Neural progenitor cell (in vitro differentiated cells): ENCODE measurements around the gene TSGA10IP. TPM values are rescaled to one million over a fixed set of nuclear protein-coding genes. Genes with fewer than 3 reads are reported as not detected.

Experiments
- DNase-seq: peaks from one replicate; pipeline ENCODE4 v3.0.0-alpha.2; 2016; ENCODE audit warnings: low spot score
- H2AFZ ChIP-seq: fragments of 200-600 bp; sonication (generic); replicated peaks from 2 replicates; pipeline ENCODE4 v1.6.1; 2016; ENCODE audit warnings: antibody characterized with exemption
- H3F3A ChIP-seq: fragments of 200-600 bp; sonication (generic); 2 replicates; pipeline ENCODE4 v1.6.1; 2016; ENCODE audit warnings: antibody characterized with exemption, low read depth
- H3K27ac ChIP-seq: fragments of 200-600 bp; sonication (generic); 2 replicates; pipeline ENCODE4 v1.5.1; 2016; ENCODE audit warnings: mild to moderate bottlenecking
- H3K27me3 ChIP-seq: fragments of 200-600 bp; sonication (generic); 2 replicates; pipeline ENCODE4 v1.6.1; 2016; ENCODE audit warnings: mild to moderate bottlenecking, moderate library complexity
- H3K36me3 ChIP-seq: fragments of 200-600 bp; sonication (generic); 2 replicates; pipeline ENCODE4 v1.5.1; 2016
- H3K4me1 ChIP-seq: fragments of 200-600 bp; sonication (generic); 2 replicates; pipeline ENCODE4 v1.6.1; 2016; ENCODE audit warnings: mixed run types
- H3K4me2 ChIP-seq: fragments of 200-600 bp; sonication (generic); 2 replicates; pipeline ENCODE4 v1.6.1; 2016
- H3K4me3 ChIP-seq: fragments of 200-600 bp; sonication (generic); 2 replicates; pipeline ENCODE4 v1.5.1; 2016
- H3K79me2 ChIP-seq: fragments of 200-600 bp; sonication (generic); 2 replicates; pipeline ENCODE4 v1.6.1; 2016; ENCODE audit warnings: low read depth
- H3K9ac ChIP-seq: fragments of 200-600 bp; sonication (generic); 2 replicates; pipeline ENCODE4 v1.6.1; 2016
- H3K9me3 ChIP-seq: fragments of 200-600 bp; sonication (generic); 2 replicates; pipeline ENCODE4 v1.5.1; 2016; ENCODE audit warnings: low read depth
- H4K20me1 ChIP-seq: fragments of 200-600 bp; sonication (generic); 2 replicates; pipeline ENCODE4 v1.6.1; 2016; ENCODE audit warnings: low read depth
- H3K27ac Mint-ChIP-seq: 3 replicates; pipeline ENCODE4 v1.8.0; 2021; ENCODE audit warnings: mixed read lengths
- H3K27me3 Mint-ChIP-seq: 2 replicates; pipeline ENCODE4 v1.8.0; 2022; ENCODE audit warnings: low read depth, mild to moderate bottlenecking, inconsistent platforms, moderate library complexity, mixed read lengths; ENCODE audit not compliant: insufficient read depth
- H3K36me3 Mint-ChIP-seq: 3 replicates; pipeline ENCODE4 v1.8.0; 2021; ENCODE audit warnings: mixed read lengths
- H3K4me1 Mint-ChIP-seq: 3 replicates; pipeline ENCODE4 v1.8.0; 2021; ENCODE audit warnings: mixed read lengths
- H3K4me3 Mint-ChIP-seq: 3 replicates; pipeline ENCODE4 v1.8.0; 2021; ENCODE audit warnings: mild to moderate bottlenecking, moderate library complexity, mixed read lengths
- H3K9me3 Mint-ChIP-seq: 3 replicates; pipeline ENCODE4 v1.8.0; 2020; ENCODE audit warnings: mixed read lengths
- CTCF ChIP-seq: fragments of 200-600 bp; sonication (generic); IDR thresholded peaks from 2 replicates; pipeline ENCODE4 v1.5.1; 2017; ENCODE audit warnings: antibody characterized with exemption, mild to moderate bottlenecking
- EZH2 ChIP-seq: fragments of 200-600 bp; sonication (generic); IDR thresholded peaks from 2 replicates; pipeline ENCODE4 v1.6.1; 2017; ENCODE audit warnings: antibody characterized with exemption, mild to moderate bottlenecking, moderate library complexity
- EZH2phosphoT487 ChIP-seq: fragments of 200-600 bp; sonication (generic); IDR thresholded peaks from 2 replicates; pipeline ENCODE4 v1.6.1; 2017; ENCODE audit warnings: antibody characterized with exemption
- total RNA-seq: library from RNA; depleted of rRNA; stranded (reverse); fragments of >200 nt; gene quantifications from 2 replicates; pipeline ENCODE4 v1.2.3, GENCODE V29; 2015; ENCODE audit warnings: low replicate concordance

Gene TSGA10IP
- total RNA-seq, 1 donor from 2014 or later: 3.0 TPM

GRCh38 chr11:65944767-65945166 lies 513 bp upstream of the TSGA10IP start:
- Mint-ChIP-seq H3K27me3 (peaks cover 12% of the 10 kb centered on the region), H3K4me3 (peak overlapping the region; percentile 81), H3K27ac (peak overlapping the region; percentile 96), H3K4me1 (peaks cover 42% of the 10 kb centered on the region), H3K36me3 (no peaks in the 10 kb centered on the region), H3K9me3 (no peaks in the 10 kb centered on the region)
- Histone ChIP-seq H3K9ac (no peak overlapping the region), H2AFZ (no peak overlapping the region), H3F3A (peaks cover 8% of the 10 kb centered on the region), H3K4me1 (peaks cover 15% of the 10 kb centered on the region), H3K79me2 (no peaks in the 10 kb centered on the region), H3K4me3 (no peak overlapping the region), H3K4me2 (no peak overlapping the region), H3K27me3 (no peaks in the 10 kb centered on the region), H3K36me3 (no peaks in the 10 kb centered on the region), H3K27ac (peak overlapping the region; percentile 9), H3K9me3 (no peaks in the 10 kb centered on the region), H4K20me1 (no peaks in the 10 kb centered on the region)
- TF ChIP-seq CTCF (no peak), EZH2 (no peak), EZH2phosphoT487 (no peak)
- DNase-seq: no peak

- Histone ChIP-seq H2AFZ (peak overlapping the region; percentile 53), H3F3A (peaks cover 8% of the 10 kb centered on the region), H3K79me2 (no peaks in the 10 kb centered on the region), H3K36me3 (no peaks in the 10 kb centered on the region), H3K4me1 (peaks cover 15% of the 10 kb centered on the region), H4K20me1 (no peaks in the 10 kb centered on the region), H3K27ac (peak overlapping the region; percentile 26), H3K4me2 (peak overlapping the region; percentile 74), H3K4me3 (peak overlapping the region; percentile 31), H3K27me3 (no peaks in the 10 kb centered on the region), H3K9ac (no peak overlapping the region), H3K9me3 (no peaks in the 10 kb centered on the region)
- peak overlapping the region; percentile 81 for H3K4me3 Mint-ChIP-seq
- no peaks in the 10 kb centered on the region for H3K9me3 Mint-ChIP-seq
- DNase-seq: no peak
- H3K27me3 Mint-ChIP-seq: peaks cover 12% of the 10 kb centered on the region
- no peak for TF ChIP-seq EZH2phosphoT487
- TF ChIP-seq EZH2: no peak
- no peak for TF ChIP-seq CTCF
- peak overlapping the region; percentile 96 for H3K27ac Mint-ChIP-seq
- H3K4me1 Mint-ChIP-seq: peaks cover 42% of the 10 kb centered on the region
- H3K36me3 Mint-ChIP-seq: no peaks in the 10 kb centered on the region
Measured at GRCh38 chr11:65945941-65946558, 770 bp downstream of the TSGA10IP start.

- no peaks in the 10 kb centered on the region for H3K9me3 Mint-ChIP-seq
- no peak for DNase-seq
- H3K4me1 ChIP-seq: peaks cover 15% of the 10 kb centered on the region
- no peak overlapping the region for H3K9ac ChIP-seq
- H3K27ac Mint-ChIP-seq: no peak overlapping the region
- no peak overlapping the region for H3K4me3 ChIP-seq
- H3K4me3 Mint-ChIP-seq: no peak overlapping the region
- H4K20me1 ChIP-seq: no peaks in the 10 kb centered on the region
- peaks cover 39% of the 10 kb centered on the region for H3K4me1 Mint-ChIP-seq
- H3K4me2 ChIP-seq: no peak overlapping the region
- H2AFZ ChIP-seq: no peak overlapping the region
- H3K36me3 Mint-ChIP-seq: no peaks in the 10 kb centered on the region
- H3K27me3 Mint-ChIP-seq: peaks cover 8% of the 10 kb centered on the region
- H3K36me3 ChIP-seq: no peaks in the 10 kb centered on the region
- peaks cover 8% of the 10 kb centered on the region for H3F3A ChIP-seq
- TF ChIP-seq CTCF (no peak), EZH2phosphoT487 (no peak), EZH2 (no peak)
- H3K9me3 ChIP-seq: no peaks in the 10 kb centered on the region
- no peaks in the 10 kb centered on the region for H3K79me2 ChIP-seq
- H3K27me3 ChIP-seq: no peaks in the 10 kb centered on the region
- H3K27ac ChIP-seq: no peak overlapping the region
Measured at GRCh38 chr11:65946655-65947054, 1.4 kb downstream of the TSGA10IP start.
